A549 (cell line): Measurements from ENCODE around the gene RNF40. TPM values are rescaled to one million over a fixed set of nuclear protein-coding genes. Genes with fewer than 3 reads are reported as not detected.

Experiments used
- ATAC-seq, 2 experiments: fragments of 200-7000 bp in 1 of 2; fragments of >200 bp in 1 of 2; cut with Nextera tagmentation in 1 of 2; cut with Tn5 transposase in 1 of 2; 3 replicates each; pipeline versions ENCODE4 v1.8.0 to v1.9.1; 2018 to 2020; ENCODE audit warnings: mild to moderate bottlenecking in 1 of 2, moderate library complexity in 1 of 2
- CTCF ChIA-PET: fragments of 300-600 bp; sonication (Branson Sonifier 250); formaldehyde crosslinking; extraction: SDS; loops from one replicate; lab custom pipeline; 2021; ENCODE audit warnings: antibody characterized with exemption, inconsistent platforms; lab: Yijun Ruan, JAX
- POLR2A ChIA-PET: fragments of 350-600 bp; formaldehyde crosslinking; extraction: SDS; loops from one replicate; lab custom pipeline; 2021; ENCODE audit warnings: antibody characterized with exemption, inconsistent platforms; lab: Yijun Ruan, JAX
- DNase-seq, 2 experiments: peaks; one replicate each; pipeline versions ENCODE4 v3.0.0 to v3.0.0-alpha.2; 2011 to 2016; ENCODE audit warnings: low read depth in 1 of 2, low spot score in 1 of 2
- FAIRE-seq: peaks from 2 replicates; lab custom pipeline; 2011; peaks lifted over from hg19 to GRCh38; lab: Jason Lieb, UNC
- H3K27ac ChIP-seq, 2 experiments: fragments of >200 bp; sonication (Bioruptor Twin); formaldehyde crosslinking; 3 replicates each; pipeline ENCODE4 v1.5.1; 2016 to 2017
- H3K4me1 ChIP-seq: fragments of >200 bp; sonication (Bioruptor Twin); formaldehyde crosslinking; 3 replicates; pipeline ENCODE4 v1.6.1; 2016
- H3K4me2 ChIP-seq: fragments of >200 bp; sonication (Bioruptor Twin); formaldehyde crosslinking; 3 replicates; pipeline ENCODE4 v1.6.1; 2016
- H3K4me3 ChIP-seq: fragments of >200 bp; sonication (Bioruptor Twin); formaldehyde crosslinking; 3 replicates; pipeline ENCODE4 v1.5.1; 2016
- H3K9me3 ChIP-seq: fragments of >200 bp; sonication (Bioruptor Twin); formaldehyde crosslinking; 3 replicates; pipeline ENCODE4 v1.6.1; 2016
- CEBPB ChIP-seq, 2 experiments: fragments of >200 bp in 1 of 2; sonication (Bioruptor Twin) in 1 of 2; formaldehyde crosslinking in 1 of 2; IDR thresholded peaks; 2 replicates each; pipeline ENCODE4 v1.6.1; 2012 to 2016
- E2F6 ChIP-seq: IDR thresholded peaks from 2 replicates; pipeline ENCODE4 v1.6.1; 2012; ENCODE audit warnings: low read depth, borderline replicate concordance
- ESRRA ChIP-seq: fragments of 150-350 bp; IDR thresholded peaks from 2 replicates; pipeline ENCODE4 v1.6.1; 2014; ENCODE audit warnings: mild to moderate bottlenecking, low read length, borderline replicate concordance
- HDAC2 ChIP-seq: fragments of 200-600 bp; sonication (generic); IDR thresholded peaks from 2 replicates; pipeline ENCODE4 v1.6.1; 2016
- HMGXB4 ChIP-seq: fragments of 250-450 bp; sonication (Bioruptor Pico); IDR thresholded peaks from 2 replicates; pipeline ENCODE4 v1.5.0; 2021; ENCODE audit warnings: mild to moderate bottlenecking, moderate library complexity, borderline replicate concordance
- HOXB5 ChIP-seq: fragments of 250-450 bp; sonication (Bioruptor Pico); IDR thresholded peaks from 2 replicates; pipeline ENCODE4 v1.5.0; 2020; ENCODE audit warnings: mild to moderate bottlenecking, moderate library complexity
- KDM1A ChIP-seq: fragments of 200-600 bp; sonication (generic); IDR thresholded peaks from 2 replicates; pipeline ENCODE4 v1.6.1; 2016; ENCODE audit warnings: low read depth, mild to moderate bottlenecking
- MAFK ChIP-seq: fragments of 450-650 bp; IDR thresholded peaks from 2 replicates; pipeline ENCODE4 v1.6.1; 2014; ENCODE audit not compliant: partially characterized antibody
- MAZ ChIP-seq: fragments of 150-350 bp; IDR thresholded peaks from 2 replicates; pipeline ENCODE4 v1.6.1; 2014; ENCODE audit warnings: antibody characterized with exemption, low read depth, low read length, borderline replicate concordance
- MYC ChIP-seq: IDR thresholded peaks from 2 replicates; pipeline ENCODE4 v1.6.1; 2012; ENCODE audit warnings: mild to moderate bottlenecking, inconsistent platforms, low read length, improper control_type of control experiment, borderline replicate concordance
- NPAS2 ChIP-seq: fragments of 250-450 bp; sonication (Bioruptor Pico); IDR thresholded peaks from 2 replicates; pipeline ENCODE4 v1.8.0; 2022; ENCODE audit warnings: mild to moderate bottlenecking, moderate library complexity, borderline replicate concordance
- NR3C1 ChIP-seq: fragments of >200 bp; sonication (Bioruptor Twin); formaldehyde crosslinking; IDR thresholded peaks from 3 replicates; pipeline ENCODE4 v1.6.1; 2017
- PHF8 ChIP-seq: fragments of 200-600 bp; sonication (generic); IDR thresholded peaks from 2 replicates; pipeline ENCODE4 v1.6.1; 2016; ENCODE audit warnings: low read depth, mild to moderate bottlenecking, antibody characterized with exemption, moderate library complexity, borderline replicate concordance
- POLR2AphosphoS2 ChIP-seq: conservative IDR thresholded peaks from 2 replicates; pipeline ENCODE4 v1.6.1; 2012; ENCODE audit warnings: low read length, improper control_type of control experiment, inconsistent platforms
- RARB ChIP-seq: fragments of 250-450 bp; sonication (Bioruptor Pico); IDR thresholded peaks from 2 replicates; pipeline ENCODE4 v1.8.0; 2021; ENCODE audit warnings: mild to moderate bottlenecking, moderate library complexity
- RCOR1 ChIP-seq: fragments of 150-350 bp; IDR thresholded peaks from 2 replicates; pipeline ENCODE4 v1.6.1; 2014; ENCODE audit warnings: antibody characterized with exemption, low read length, low read depth
- RFX5 ChIP-seq: fragments of 450-650 bp; IDR thresholded peaks from 2 replicates; pipeline ENCODE4 v1.7.1; 2014; ENCODE audit warnings: antibody characterized with exemption, mild to moderate bottlenecking, moderate library complexity
- RNF2 ChIP-seq: fragments of 200-600 bp; sonication (generic); IDR thresholded peaks from 2 replicates; pipeline ENCODE4 v1.6.1; 2016; ENCODE audit warnings: low read depth, mild to moderate bottlenecking, antibody characterized with exemption, moderate library complexity, borderline replicate concordance
- SMC3 ChIP-seq: fragments of >200 bp; sonication (Bioruptor Twin); formaldehyde crosslinking; IDR thresholded peaks from 3 replicates; pipeline ENCODE4 v1.6.1; 2018; ENCODE audit warnings: inconsistent platforms
- TFCP2L1 ChIP-seq: fragments of 250-450 bp; sonication (Bioruptor Pico); IDR thresholded peaks from 2 replicates; pipeline ENCODE4 v1.5.0; 2021; ENCODE audit warnings: mild to moderate bottlenecking
- USF2 ChIP-seq: fragments of 450-650 bp; IDR thresholded peaks from 2 replicates; pipeline ENCODE4 v1.6.1; 2014; ENCODE audit warnings: antibody characterized with exemption
- ZNF302 ChIP-seq: fragments of 250-450 bp; sonication (Bioruptor Pico); IDR thresholded peaks from 2 replicates; pipeline ENCODE4 v1.9.0; 2021; ENCODE audit warnings: inconsistent platforms, mild to moderate bottlenecking, moderate library complexity
- ZSCAN20 ChIP-seq: fragments of 250-450 bp; sonication (Bioruptor Pico); IDR thresholded peaks from 2 replicates; pipeline ENCODE4 v1.8.0; 2022; ENCODE audit warnings: mild to moderate bottlenecking, moderate library complexity
- WGBS: methylation state at CpG from one replicate; pipeline ENCODE4 v1.1.6; 2017; ENCODE audit errors: missing lambda C conversion rate; 5-methylcytosine and 5-hydroxymethylcytosine counted together
- polyA plus RNA-seq, 4 experiments: library from polyadenylated mRNA; depleted of rRNA in 3 of 4; stranded (reverse); fragments of >200 nt; fragmentation: RNase III in 1 of 4; extraction: RNeasy Plus Mini Kit Qiagen cat#74134 plus additional on column Dnase treatment in 1 of 4; gene quantifications; 2 replicates in 3 of 4; 3 replicates in 1 of 4; pipeline ENCODE4 v1.2.3, GENCODE V29; 2011 to 2017
- TF ChIP-seq, protein P1 (sequence below): fragments of 250-450 bp; sonication (Bioruptor Pico); IDR thresholded peaks from 2 replicates; pipeline ENCODE4 v1.5.0; 2020; ENCODE audit warnings: low read depth, mild to moderate bottlenecking, moderate library complexity

RNF40 gene
- polyA plus RNA-seq, 2 of the 4 experiments (the other 2 are of a cell fraction) = 66.1 to 69.9 TPM

DNA sequence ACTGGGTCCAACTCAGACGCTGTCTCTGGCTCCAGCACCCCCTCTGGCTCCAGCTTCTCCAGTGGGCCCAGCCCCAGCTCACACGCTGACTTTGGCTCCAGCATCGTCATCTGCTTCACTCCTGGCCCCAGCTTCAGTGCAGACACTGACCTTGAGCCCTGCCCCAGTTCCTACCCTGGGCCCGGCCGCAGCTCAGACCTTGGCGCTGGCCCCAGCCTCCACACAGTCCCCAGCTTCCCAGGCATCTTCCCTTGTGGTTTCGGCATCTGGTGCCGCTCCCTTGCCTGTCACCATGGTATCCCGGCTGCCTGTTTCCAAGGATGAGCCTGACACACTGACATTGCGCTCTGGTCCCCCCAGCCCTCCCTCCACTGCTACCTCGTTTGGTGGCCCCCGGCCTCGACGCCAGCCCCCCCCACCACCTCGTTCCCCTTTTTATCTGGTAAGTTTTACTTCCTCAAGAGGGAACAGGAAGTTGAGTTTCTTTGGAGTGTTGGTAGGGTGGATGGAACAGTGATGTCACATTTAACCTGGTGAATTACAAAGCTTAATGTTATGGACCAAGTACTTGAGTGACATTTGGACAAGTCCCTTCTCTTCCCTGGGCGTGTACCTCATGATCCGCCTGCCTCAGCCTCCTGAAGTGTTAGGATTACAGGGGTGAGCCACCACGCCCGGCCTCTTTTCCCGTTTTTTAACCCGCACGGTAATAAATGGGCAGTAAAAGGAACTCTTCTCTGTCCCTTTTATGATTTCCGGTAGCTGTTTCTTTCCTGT, 37.3 kb upstream of the RNF40 start:
- H3K9me3 ChIP-seq = no peaks in the 10 kb centered on the region
- no peak for FAIRE-seq
- H3K4me2 ChIP-seq = no peak overlapping the region
- ChIA-PET CTCF (interaction anchor here (0.7 to 1.8 kb wide), 3 partner anchors 10 to 68 kb away, joined by 3 to 4 read pairs (median 4); no protein-coding TSS in a partner anchor), POLR2A (interaction anchor here (0.5 to 0.7 kb wide), 2 partner anchors 23 to 900 kb away, joined by 3 to 4 read pairs; no protein-coding TSS in a partner anchor)
- no peak for DNase-seq
- H3K4me3 ChIP-seq = no peak overlapping the region
- WGBS = 95% methylated on average over 23 of the region's 23 CpGs
- no peak; a peak in 1 of 6 replicates for ATAC-seq
- no peak overlapping the region for H3K27ac ChIP-seq
- no peaks in the 10 kb centered on the region for H3K4me1 ChIP-seq
- TF ChIP-seq MAZ (no peak), HDAC2 (no peak), TFCP2L1 (CRISPR knock-in tag) (no peak), RCOR1 (no peak), USF2 (no peak), POLR2AphosphoS2 (no peak), HMGXB4 (no peak), ZSCAN20 (no peak), MAFK (no peak), RNF2 (no peak), KDM1A (no peak), MYC (no peak), CEBPB (IDR thresholded peaks at IDR 0.05) (no peak), PHF8 (no peak)
- TF ChIP-seq, protein P1, sequence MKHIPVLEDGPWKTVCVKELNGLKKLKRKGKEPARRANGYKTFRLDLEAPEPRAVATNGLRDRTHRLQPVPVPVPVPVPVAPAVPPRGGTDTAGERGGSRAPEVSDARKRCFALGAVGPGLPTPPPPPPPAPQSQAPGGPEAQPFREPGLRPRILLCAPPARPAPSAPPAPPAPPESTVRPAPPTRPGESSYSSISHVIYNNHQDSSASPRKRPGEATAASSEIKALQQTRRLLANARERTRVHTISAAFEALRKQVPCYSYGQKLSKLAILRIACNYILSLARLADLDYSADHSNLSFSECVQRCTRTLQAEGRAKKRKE (CRISPR knock-in tag) = no peak
- TF ChIP-seq, all 56 proteins: peak for 0

DNA sequence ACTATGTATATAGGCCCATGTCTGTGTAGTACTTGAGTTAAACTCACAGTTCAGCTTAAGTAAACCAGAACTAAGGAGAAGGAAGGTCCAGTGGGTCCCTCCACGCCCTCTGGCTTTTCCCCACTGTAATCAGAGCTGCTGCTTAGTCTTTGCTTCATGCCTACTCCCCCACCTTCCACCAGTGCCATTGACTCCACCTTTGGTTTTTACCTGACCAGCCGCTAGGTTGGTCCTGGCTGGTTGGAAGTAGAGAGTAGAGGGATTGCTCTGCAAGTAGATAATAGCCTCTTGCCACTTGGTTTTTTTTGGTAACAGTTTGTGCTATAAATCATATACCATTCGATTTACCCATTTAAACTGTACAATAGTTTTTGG, 36.7 kb upstream of the RNF40 start:
- DNase-seq (no peak), ATAC-seq (no peak), FAIRE-seq (no peak)
- Histone ChIP-seq H3K4me2 (no peak overlapping the region), H3K4me3 (no peak overlapping the region), H3K4me1 (no peaks in the 10 kb centered on the region), H3K9me3 (no peaks in the 10 kb centered on the region), H3K27ac (no peak overlapping the region)
- ChIA-PET POLR2A (no interaction called here), CTCF (interaction anchor here (0.7 to 1.1 kb wide), 2 partner anchors 9 to 68 kb away, joined by 3 to 4 read pairs; no protein-coding TSS in a partner anchor)
- WGBS = 89% methylated on average over 3 of the region's 3 CpGs
- TF ChIP-seq ZNF302 (CRISPR knock-in tag) (no peak), NPAS2 (CRISPR knock-in tag) (no peak), RARB (CRISPR knock-in tag) (no peak), SMC3 (no peak), TFCP2L1 (CRISPR knock-in tag) (no peak), ESRRA (no peak), ZSCAN20 (no peak), HOXB5 (CRISPR knock-in tag) (no peak), CEBPB (IDR thresholded peaks at IDR 0.05) (no peak), E2F6 (no peak), NR3C1 (no peak), RFX5 (no peak)
